Colonic mucosa (tissue), 4 donors: Measurements from ENCODE around the gene CTSA. TPM values are rescaled to one million over a fixed set of nuclear protein-coding genes. Genes with fewer than 3 reads are reported as not detected.

Experiments
- DNase-seq: peaks from one replicate; pipeline ENCODE4 v3.0.0-alpha.2; 2020
- H3K27ac ChIP-seq: fragments of 200-600 bp; one replicate; pipeline ENCODE4 v1.8.0; 2021
- H3K27me3 ChIP-seq: fragments of 200-600 bp; one replicate; pipeline ENCODE4 v1.8.0; 2021
- H3K36me3 ChIP-seq: fragments of 200-600 bp; one replicate; pipeline ENCODE4 v1.8.0; 2021
- H3K4me1 ChIP-seq: fragments of 200-600 bp; one replicate; pipeline ENCODE4 v1.8.0; 2021; ENCODE audit warnings: mild to moderate bottlenecking
- H3K4me3 ChIP-seq: fragments of 200-600 bp; one replicate; pipeline ENCODE4 v1.8.0; 2021
- H3K9ac ChIP-seq, 2 donors: one replicate each; pipeline ENCODE4 v1.7.0; 2013; ENCODE audit warnings: control low read depth in 2 of 2, low read depth in 2 of 2, low read length in 2 of 2
- H3K9me3 ChIP-seq: fragments of 200-600 bp; one replicate; pipeline ENCODE4 v1.8.0; 2021
- intact Hi-C: fragments of 100-400 bp; cut with DNase I; formaldehyde crosslinking; loops from one replicate; pipeline ENCODE4 v1.14.1; 2022
- total RNA-seq, 2 donors: library from RNA; stranded (reverse); fragmentation: NEBNext Ultra II Directional in 1 of 2; extraction: Animal tissue kit (Norgen Biotek cat#: 25700) in 1 of 2; gene quantifications; one replicate each; pipeline ENCODE4 v1.2.1, GENCODE V29; 2021
- TF ChIP-seq, protein P1 (sequence below): fragments of 200-600 bp; IDR thresholded peaks from one replicate; pipeline ENCODE4 v1.8.0; 2022; ENCODE audit warnings: antibody characterized with exemption, mild to moderate bottlenecking
- donor health status: healthy.
- donor health status: DM: no; HTN: no; CAD: no.
- donor health status: DM: no; HTN: no; CAD: no.

Gene CTSA
- total RNA-seq, 2 donors from 2014 or later, result 273 to 366 TPM

DNA sequence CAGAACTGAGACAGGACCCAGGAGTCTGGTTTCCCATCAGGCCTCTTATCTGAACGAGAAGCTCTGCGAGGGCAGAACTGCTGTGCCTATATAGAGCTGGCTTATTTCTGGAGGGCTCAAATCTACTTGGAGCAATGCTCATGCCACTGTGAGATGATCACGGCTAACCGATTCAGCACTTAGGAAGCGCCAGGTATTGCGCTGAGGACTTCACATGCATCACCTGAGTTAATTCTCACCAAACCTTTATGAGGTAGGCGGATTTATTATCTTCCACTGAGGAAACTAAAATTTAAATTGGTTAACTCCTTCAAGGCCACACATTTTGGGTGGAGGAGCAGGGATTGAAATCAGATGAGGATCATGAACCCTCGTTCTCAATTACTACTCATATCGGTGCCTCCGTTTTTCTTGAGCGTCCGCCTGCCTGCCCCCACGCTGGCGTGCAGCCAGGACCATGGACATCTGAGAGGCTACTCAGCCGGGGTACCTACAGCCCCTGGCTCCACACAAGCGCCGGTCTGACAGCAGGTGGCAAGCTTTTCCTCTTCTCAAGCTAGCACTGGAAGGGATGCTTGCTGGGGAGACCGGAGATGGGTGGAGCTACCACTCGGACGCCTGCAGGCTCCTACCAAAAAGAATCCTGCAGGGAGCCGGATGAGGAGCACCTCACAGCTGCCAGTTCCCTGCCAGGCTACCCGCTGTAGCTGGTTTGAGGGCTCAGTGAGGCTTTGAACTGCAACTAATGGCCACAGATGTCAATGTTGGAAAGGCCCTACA lies 42.3 kb downstream of the CTSA start:
- TF ChIP-seq, protein P1, sequence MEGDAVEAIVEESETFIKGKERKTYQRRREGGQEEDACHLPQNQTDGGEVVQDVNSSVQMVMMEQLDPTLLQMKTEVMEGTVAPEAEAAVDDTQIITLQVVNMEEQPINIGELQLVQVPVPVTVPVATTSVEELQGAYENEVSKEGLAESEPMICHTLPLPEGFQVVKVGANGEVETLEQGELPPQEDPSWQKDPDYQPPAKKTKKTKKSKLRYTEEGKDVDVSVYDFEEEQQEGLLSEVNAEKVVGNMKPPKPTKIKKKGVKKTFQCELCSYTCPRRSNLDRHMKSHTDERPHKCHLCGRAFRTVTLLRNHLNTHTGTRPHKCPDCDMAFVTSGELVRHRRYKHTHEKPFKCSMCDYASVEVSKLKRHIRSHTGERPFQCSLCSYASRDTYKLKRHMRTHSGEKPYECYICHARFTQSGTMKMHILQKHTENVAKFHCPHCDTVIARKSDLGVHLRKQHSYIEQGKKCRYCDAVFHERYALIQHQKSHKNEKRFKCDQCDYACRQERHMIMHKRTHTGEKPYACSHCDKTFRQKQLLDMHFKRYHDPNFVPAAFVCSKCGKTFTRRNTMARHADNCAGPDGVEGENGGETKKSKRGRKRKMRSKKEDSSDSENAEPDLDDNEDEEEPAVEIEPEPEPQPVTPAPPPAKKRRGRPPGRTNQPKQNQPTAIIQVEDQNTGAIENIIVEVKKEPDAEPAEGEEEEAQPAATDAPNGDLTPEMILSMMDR, result peak; percentile 26

DNA sequence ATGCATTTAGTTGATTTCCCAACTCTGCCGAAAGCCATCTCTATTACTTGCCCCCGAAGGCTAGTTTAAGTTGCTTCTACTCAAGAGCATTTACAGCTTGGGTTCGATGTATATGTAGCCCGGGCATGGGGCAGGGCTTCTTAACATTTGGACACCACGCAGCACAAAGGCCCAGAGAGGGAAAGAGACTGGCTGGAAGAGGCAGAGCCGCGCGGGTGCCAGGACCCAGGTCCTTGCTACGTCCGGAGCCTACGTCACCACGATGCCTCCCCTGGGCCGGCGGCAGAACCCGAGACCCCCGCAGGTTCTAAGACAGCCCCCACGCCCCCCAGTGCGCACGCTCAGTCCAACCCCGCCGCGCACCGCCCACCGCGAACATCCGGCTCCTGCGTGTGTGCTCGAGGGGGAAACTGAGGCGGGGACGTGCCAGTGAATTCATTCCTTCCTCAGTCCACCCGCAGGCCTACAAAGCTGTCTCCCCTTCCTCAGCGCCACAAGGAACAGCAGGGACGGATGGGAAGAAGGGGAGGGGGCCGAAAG lies 43.0 kb downstream of the CTSA start:
- Histone ChIP-seq H3K9ac (peak overlapping the region; percentile 93 to 99), H3K9me3 (no peaks in the 10 kb centered on the region), H3K27me3 (no peaks in the 10 kb centered on the region), H3K36me3 (peaks cover 3% of the 10 kb centered on the region), H3K4me1 (no peaks in the 10 kb centered on the region), H3K4me3 (peak overlapping the region; percentile 98), H3K27ac (peak overlapping the region; percentile 100)
- TF ChIP-seq, protein P1, result no peak
- peak; percentile 71 for DNase-seq
- intact Hi-C loops, result loop anchor here (5.0 kb wide), 1 partner anchor 42 kb away; the partner anchor contains the start of genes CTSA and NEURL2

More for the DNA sequence above, 42.3 kb downstream of the CTSA start:
- Histone ChIP-seq H3K4me1 (no peaks in the 10 kb centered on the region), H3K27me3 (no peaks in the 10 kb centered on the region), H3K4me3 (peak overlapping the region; percentile 98), H3K27ac (peak overlapping the region; percentile 100), H3K36me3 (no peaks in the 10 kb centered on the region), H3K9ac (peak overlapping the region; percentile 93 to 99), H3K9me3 (no peaks in the 10 kb centered on the region)
- intact Hi-C loops, result loop anchor here (5.0 kb wide), 1 partner anchor 41 kb away; the partner anchor contains the start of genes CTSA and NEURL2
- DNase-seq, result peak; percentile 80

DNA sequence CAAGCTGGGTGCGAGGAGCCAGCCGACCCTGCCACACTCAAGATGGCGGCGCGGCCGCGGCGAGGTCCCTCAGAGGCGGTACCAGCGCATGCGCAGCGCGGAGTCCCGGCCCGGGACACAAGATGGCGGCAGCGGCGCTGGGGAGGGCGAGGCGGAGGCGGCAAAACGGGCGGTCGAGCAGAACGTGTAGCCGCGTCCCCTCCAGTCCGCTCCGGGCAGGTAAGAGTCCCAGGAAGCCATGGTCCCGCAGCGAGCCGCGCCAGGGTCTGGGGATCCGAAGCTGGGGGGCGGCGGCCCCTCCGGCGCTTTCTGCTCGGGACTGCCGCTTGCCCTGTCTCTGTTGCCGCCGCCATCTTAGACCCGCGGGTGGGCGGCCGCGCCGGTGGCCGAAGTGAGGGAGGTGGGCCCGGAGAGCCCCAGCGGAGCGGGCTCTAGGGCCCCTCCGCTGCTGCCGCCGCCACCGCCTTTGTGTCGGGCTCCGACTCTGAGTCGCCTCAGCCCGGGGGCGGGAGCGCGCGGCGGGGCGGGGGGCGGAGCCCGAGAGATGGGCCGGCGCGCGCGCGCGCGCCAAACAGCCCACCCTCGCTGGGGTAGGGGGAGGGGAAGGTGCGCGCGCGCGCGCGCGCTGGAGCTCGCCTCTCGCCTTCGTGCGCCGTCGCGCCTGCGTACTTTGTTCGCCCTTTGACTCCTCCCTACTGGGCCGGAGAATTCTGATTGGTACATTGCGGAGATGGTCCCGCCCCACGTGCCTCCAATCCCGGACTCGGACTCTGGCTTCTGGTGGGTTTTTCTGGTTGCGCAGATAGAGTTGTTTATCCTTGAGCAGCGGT lies 43.7 kb downstream of the CTSA start, which contains the start of gene PCIF1:
Gene PCIF1 (plus strand): TSS at position 98 of the 830 bp plus-strand sequence. CDS start 4,317 bp downstream, outside the sequence.
- H3K4me1 ChIP-seq, result no peaks in the 10 kb centered on the region
- TF ChIP-seq, protein P1, result no peak
- H3K27me3 ChIP-seq, result no peaks in the 10 kb centered on the region
- H3K9ac ChIP-seq, result peak within 1 kb of the TSS; percentile 93 to 99
- H3K4me3 ChIP-seq, result peak within 1 kb of the TSS; percentile 98
- no peaks in the 10 kb centered on the region for H3K9me3 ChIP-seq
- peak; percentile 98 for DNase-seq
- peak within 1 kb of the TSS; percentile 100 for H3K27ac ChIP-seq
- intact Hi-C loops, result loop anchor here (5.0 kb wide), 1 partner anchor 42 kb away; the partner anchor contains the start of genes CTSA and NEURL2
- peaks cover 4% of the 10 kb centered on the region for H3K36me3 ChIP-seq

DNA sequence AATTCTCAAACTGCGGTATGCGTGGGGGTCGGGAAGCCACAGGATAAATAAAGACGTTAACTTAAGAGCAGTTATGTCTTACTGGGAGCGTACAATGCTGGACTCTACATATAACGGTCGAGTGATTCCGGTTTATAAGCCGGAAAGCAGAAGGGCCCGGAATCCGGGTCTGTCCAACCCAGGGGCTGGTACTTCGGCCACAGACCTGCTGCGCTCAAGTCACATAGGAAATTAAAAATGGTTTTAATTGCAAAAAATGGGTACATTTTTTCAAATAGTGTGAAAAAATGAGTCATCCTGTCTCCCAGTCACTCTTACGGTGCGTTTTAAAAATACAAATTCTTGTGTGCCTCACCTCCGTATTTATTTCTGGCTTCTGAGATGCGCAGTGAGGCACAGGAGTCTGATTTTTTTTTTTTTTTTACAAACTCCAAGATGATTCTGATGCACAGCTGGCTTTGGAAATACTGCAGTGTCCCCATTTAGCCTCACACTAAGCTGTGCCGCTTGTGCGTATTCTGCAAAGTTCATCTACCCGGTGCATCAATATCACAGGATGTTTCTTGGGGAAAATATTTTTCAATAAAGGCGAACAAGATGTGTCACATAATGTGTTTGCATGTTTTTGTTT lies 44.4 kb downstream of the CTSA start:
- no peaks in the 10 kb centered on the region for H3K4me1 ChIP-seq

More for the DNA sequence above, 44.4 kb downstream of the CTSA start:
- H3K4me3 ChIP-seq, result peak overlapping the region; percentile 98
- TF ChIP-seq, protein P1, result no peak
- peak overlapping the region; percentile 81 for H3K27ac ChIP-seq
- no peaks in the 10 kb centered on the region for H3K27me3 ChIP-seq
- intact Hi-C loops, result no loop called here
- H3K9ac ChIP-seq, result peak overlapping the region; percentile 41 to 76
- peaks cover 6% of the 10 kb centered on the region for H3K36me3 ChIP-seq
- no peak for DNase-seq
- no peaks in the 10 kb centered on the region for H3K9me3 ChIP-seq
